ENCODE results near the gene BRPF3. TPM values are rescaled to one million over a fixed set of nuclear protein-coding genes. Genes with fewer than 3 reads are reported as not detected.

The BRPF3 gene
- total RNA-seq, 1 donor from 2014 or later: 18.0 TPM

GRCh38 chr6:36177166-36177565, 19.4 kb upstream of the BRPF3 start:
- Histone ChIP-seq H3K4me3 (no peak overlapping the region), H3K9me3 (replicated peaks) (peaks cover 28% of the 10 kb centered on the region), H3K27ac (replicated peaks) (no peak overlapping the region), H3K27me3 (ENCODE audit: low read depth) (no peaks in the 10 kb centered on the region), H3K36me3 (peaks cover 5% of the 10 kb centered on the region), H3K4me1 (no peaks in the 10 kb centered on the region)
- DNase-seq: no peak
- intact Hi-C loops (cut with micrococcal nuclease): no loop called here
- no peak for TF ChIP-seq CTCF (IDR thresholded peaks at IDR 0.05; ENCODE audit: borderline replicate concordance)

DNA sequence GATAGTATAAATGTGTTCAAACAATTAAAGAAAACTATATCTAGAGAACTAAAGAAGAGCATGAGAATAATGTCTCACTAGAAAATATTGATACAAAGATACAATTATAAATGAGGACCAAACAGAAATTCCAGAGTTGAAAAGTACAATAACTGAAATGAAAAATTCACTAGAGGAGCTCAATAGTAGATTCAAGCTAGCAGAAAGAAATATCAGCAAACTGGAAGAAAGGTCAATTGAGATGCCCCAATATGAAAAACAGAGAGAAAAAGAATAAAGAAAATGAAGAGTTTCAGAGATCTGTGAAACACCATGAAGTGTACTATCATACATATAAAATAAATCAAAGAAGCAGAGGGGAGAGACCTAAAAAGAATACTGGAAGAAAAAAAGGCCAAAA, 18.0 kb upstream of the BRPF3 start:
- H3K9me3 ChIP-seq (replicated peaks): peaks cover 42% of the 10 kb centered on the region
- no peak for TF ChIP-seq CTCF (IDR thresholded peaks at IDR 0.05; ENCODE audit: borderline replicate concordance)
- intact Hi-C loops (cut with micrococcal nuclease): no loop called here
- no peak overlapping the region for H3K4me3 ChIP-seq
- no peaks in the 10 kb centered on the region for H3K4me1 ChIP-seq
- H3K36me3 ChIP-seq: peaks cover 5% of the 10 kb centered on the region
- DNase-seq: no peak
- H3K27me3 ChIP-seq (ENCODE audit: low read depth): no peaks in the 10 kb centered on the region
- no peak overlapping the region for H3K27ac ChIP-seq (replicated peaks)

DNA sequence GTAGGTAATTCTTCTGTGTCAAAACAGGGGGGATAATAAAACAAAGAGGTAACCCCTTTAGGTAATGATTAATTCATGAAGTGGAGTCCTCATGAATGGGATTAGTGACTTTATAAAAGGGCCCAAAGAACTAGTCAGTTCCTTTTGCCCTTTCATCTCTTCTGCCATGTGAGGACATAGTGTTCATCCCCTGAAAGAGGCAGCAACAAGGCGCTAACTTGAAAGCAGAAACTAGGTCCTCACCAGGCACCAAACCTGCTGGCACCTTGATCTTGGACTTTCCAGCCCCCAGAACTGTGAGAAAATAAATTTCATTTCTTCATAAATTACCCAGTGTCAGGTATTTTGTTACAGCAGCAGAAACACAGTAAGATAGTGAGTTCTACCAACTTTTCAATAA, 16.4 kb upstream of the BRPF3 start:
- intact Hi-C loops (cut with micrococcal nuclease): no loop called here
- H3K9me3 ChIP-seq (replicated peaks): peaks cover 45% of the 10 kb centered on the region
- no peak overlapping the region for H3K4me3 ChIP-seq
- no peaks in the 10 kb centered on the region for H3K4me1 ChIP-seq
- no peak for TF ChIP-seq CTCF (IDR thresholded peaks at IDR 0.05; ENCODE audit: borderline replicate concordance)
- peaks cover 5% of the 10 kb centered on the region for H3K36me3 ChIP-seq
- DNase-seq: no peak
- no peaks in the 10 kb centered on the region for H3K27me3 ChIP-seq (ENCODE audit: low read depth)
- H3K27ac ChIP-seq (replicated peaks): no peak overlapping the region

GRCh38 chr6:36184311-36184710, 12.2 kb upstream of the BRPF3 start:
- intact Hi-C loops (cut with micrococcal nuclease): no loop called here
- H3K4me1 ChIP-seq: no peaks in the 10 kb centered on the region
- H3K27me3 ChIP-seq (ENCODE audit: low read depth): no peaks in the 10 kb centered on the region
- H3K27ac ChIP-seq (replicated peaks): no peak overlapping the region
- no peak for DNase-seq
- peaks cover 25% of the 10 kb centered on the region for H3K9me3 ChIP-seq (replicated peaks)
- H3K36me3 ChIP-seq: no peaks in the 10 kb centered on the region
- H3K4me3 ChIP-seq: no peak overlapping the region
- TF ChIP-seq CTCF (IDR thresholded peaks at IDR 0.05; ENCODE audit: borderline replicate concordance): no peak

DNA sequence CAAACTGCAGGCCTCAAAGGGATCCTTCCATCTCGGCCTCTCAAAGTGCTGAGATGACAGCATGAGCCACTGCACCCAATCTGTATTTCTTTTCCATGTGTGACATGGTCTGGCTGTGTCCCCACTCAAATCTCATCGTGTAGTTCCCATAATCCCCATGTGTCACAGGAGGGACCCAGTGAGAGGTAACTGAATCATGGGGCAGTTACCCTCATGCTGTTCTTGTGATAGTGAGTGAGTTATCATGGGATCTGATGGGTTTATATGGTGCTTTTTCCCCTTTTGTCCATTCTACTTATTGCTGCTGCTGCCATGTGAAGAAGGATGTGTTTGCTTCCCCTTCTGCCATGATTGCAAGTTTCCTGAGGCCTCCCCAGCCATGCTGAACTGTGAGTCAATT, 10.3 kb upstream of the BRPF3 start:
- H3K4me3 ChIP-seq: no peak overlapping the region
- no peaks in the 10 kb centered on the region for H3K27me3 ChIP-seq (ENCODE audit: low read depth)
- no peak for TF ChIP-seq CTCF (IDR thresholded peaks at IDR 0.05; ENCODE audit: borderline replicate concordance)
- H3K4me1 ChIP-seq: no peaks in the 10 kb centered on the region
- H3K27ac ChIP-seq (replicated peaks): no peak overlapping the region
- H3K36me3 ChIP-seq: no peaks in the 10 kb centered on the region
- DNase-seq: no peak
- intact Hi-C loops (cut with micrococcal nuclease): no loop called here
- peaks cover 20% of the 10 kb centered on the region for H3K9me3 ChIP-seq (replicated peaks)

DNA sequence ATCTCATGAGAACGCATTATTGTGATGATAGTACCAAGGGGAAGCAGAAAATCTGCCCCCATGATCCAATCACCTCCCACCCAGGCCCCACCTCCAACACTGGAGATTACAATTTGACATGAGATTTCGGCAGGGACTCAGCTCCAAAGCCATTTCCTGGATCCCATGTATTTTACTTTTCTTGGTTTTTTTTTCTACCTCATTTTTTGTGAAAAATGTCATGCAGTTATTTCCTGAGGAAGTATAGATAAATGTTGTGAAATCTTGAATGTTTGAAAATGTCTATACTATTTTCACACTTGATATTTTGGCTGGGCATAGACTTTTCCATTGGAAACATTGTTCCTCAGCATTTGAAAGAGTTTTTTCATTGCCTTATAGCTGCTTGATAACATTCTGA, 9.1 kb upstream of the BRPF3 start:
- Histone ChIP-seq H3K9me3 (replicated peaks) (peaks cover 14% of the 10 kb centered on the region), H3K4me3 (no peak overlapping the region), H3K4me1 (no peaks in the 10 kb centered on the region), H3K27me3 (ENCODE audit: low read depth) (no peaks in the 10 kb centered on the region), H3K36me3 (no peaks in the 10 kb centered on the region), H3K27ac (replicated peaks) (no peak overlapping the region)
- DNase-seq: no peak
- intact Hi-C loops (cut with micrococcal nuclease): no loop called here
- no peak for TF ChIP-seq CTCF (IDR thresholded peaks at IDR 0.05; ENCODE audit: borderline replicate concordance)

All from left ventricle myocardium inferior (tissue), 1 donor.